ENCODE results near the gene TSHB.

Gene TSHB

DNA sequence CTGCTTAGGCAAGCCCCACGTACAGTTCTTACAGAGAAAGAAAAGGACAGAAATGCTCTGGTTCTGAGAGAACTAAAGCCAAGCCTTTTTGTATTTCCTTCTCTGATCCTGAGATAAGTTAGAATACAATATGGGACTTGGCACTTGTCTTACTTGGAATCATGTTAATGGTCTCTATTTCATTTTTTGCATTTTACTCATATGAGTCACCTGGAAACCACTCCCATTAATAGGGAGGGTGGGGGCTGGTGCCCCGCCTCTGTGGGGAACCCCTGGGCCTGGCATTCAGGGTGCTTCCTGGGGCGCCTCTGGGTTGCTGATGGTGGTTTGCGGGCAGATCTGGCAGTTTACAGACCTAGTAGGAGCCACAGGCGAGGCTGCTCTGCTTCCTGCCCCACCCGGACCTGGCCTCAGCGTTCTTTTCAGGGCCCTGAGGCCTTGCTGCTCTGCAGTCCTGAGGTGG, 32.9 kb downstream of the TSHB start:
- Histone ChIP-seq H3K27ac (ENCODE audit: low read length) (no peak overlapping the region), H3K9ac (ENCODE audit: low read depth, low read length) (no peak overlapping the region), H3K4me3 (ENCODE audit: low read length) (no peak overlapping the region), H3K27me3 (ENCODE audit: insufficient read depth, low read length) (no peaks in the 10 kb centered on the region), H3K9me3 (ENCODE audit: insufficient read depth, low read depth, low read length) (no peaks in the 10 kb centered on the region), H3K4me1 (ENCODE audit: insufficient read depth, low read length) (no peaks in the 10 kb centered on the region), H3K36me3 (ENCODE audit: insufficient read depth, low read depth, low read length) (no peaks in the 10 kb centered on the region)

DNA sequence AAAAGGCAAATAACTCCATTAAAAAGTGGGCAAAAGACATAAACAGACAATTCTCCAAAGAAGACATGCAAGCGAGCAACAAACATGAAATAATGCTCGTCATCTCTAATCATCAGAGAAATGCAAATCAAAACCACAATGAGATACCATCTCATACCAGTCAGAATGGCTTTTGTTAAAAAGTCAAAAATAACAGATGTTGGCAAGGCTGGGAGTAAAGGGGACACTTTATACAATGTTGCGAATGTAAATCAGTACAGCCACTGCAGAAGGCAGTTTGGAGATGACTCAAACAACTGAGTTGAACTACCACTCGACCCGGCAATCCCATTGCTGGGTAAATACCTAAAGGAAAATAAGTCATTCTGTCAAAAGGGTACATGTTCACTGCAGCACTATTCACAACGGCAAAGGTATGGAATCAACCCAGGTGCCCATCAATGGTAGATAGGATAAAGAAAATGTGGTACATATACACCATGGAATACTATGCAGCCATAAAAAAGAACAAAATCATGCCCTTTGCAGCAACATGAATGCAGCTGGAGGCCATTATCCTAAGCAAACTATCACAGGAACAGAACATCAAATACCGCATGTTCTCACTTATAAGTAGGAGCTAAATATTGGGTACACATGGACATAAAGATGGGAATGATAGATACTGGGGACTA, 33.7 kb downstream of the TSHB start:
- Histone ChIP-seq H3K36me3 (ENCODE audit: insufficient read depth, low read depth, low read length) (no peaks in the 10 kb centered on the region), H3K4me3 (ENCODE audit: low read length) (no peak overlapping the region), H3K9ac (ENCODE audit: low read depth, low read length) (no peak overlapping the region), H3K4me1 (ENCODE audit: insufficient read depth, low read length) (no peaks in the 10 kb centered on the region), H3K9me3 (ENCODE audit: insufficient read depth, low read depth, low read length) (no peaks in the 10 kb centered on the region), H3K27ac (ENCODE audit: low read length) (no peak overlapping the region), H3K27me3 (ENCODE audit: insufficient read depth, low read length) (no peaks in the 10 kb centered on the region)

DNA sequence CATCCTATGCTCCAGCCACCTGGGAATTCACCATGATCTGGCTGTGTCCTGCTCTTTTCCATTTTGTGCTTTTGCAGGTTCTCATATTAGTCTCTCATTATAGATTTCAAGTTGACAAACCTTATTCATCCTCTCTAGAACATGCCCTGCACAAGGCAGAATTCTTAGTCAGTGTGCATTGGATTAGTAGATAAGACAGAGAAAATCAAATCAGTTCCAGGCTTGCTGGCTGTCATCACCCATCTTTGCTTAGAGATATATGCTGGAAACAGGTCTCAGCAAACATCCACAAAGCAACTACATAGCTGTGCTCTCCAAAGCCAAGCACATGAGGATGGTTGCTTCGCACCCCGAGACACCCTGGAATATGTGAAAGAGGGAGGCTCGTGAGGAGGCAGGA, 34.8 kb downstream of the TSHB start:
- Histone ChIP-seq H3K27ac (ENCODE audit: low read length) (no peak overlapping the region), H3K9ac (ENCODE audit: low read depth, low read length) (no peak overlapping the region), H3K27me3 (ENCODE audit: insufficient read depth, low read length) (no peaks in the 10 kb centered on the region), H3K4me1 (ENCODE audit: insufficient read depth, low read length) (no peaks in the 10 kb centered on the region), H3K9me3 (ENCODE audit: insufficient read depth, low read depth, low read length) (no peaks in the 10 kb centered on the region), H3K4me3 (ENCODE audit: low read length) (no peak overlapping the region), H3K36me3 (ENCODE audit: insufficient read depth, low read depth, low read length) (no peaks in the 10 kb centered on the region)

DNA sequence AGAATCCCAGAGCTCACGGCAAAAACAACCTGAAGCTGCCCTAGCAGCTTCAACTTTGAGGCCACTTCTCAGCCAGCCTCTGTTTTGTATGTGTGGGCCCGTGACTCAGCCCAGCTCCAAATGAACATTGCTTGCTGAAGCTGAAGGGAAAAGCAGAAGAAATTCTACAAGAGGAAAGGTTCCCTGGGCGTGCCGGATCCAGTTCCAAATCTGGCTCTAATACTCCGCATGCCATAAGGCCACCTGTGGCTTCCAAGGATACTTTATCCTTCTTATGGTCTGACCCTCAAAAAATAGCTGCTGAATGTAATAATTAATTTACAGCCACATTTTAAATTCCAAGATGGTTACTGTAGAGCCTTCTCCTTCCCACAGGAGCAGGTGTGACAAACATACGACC, 35.4 kb downstream of the TSHB start:
- Histone ChIP-seq H3K27ac (ENCODE audit: low read length) (no peak overlapping the region), H3K27me3 (ENCODE audit: insufficient read depth, low read length) (no peaks in the 10 kb centered on the region), H3K9me3 (ENCODE audit: insufficient read depth, low read depth, low read length) (no peaks in the 10 kb centered on the region), H3K4me1 (ENCODE audit: insufficient read depth, low read length) (no peaks in the 10 kb centered on the region), H3K9ac (ENCODE audit: low read depth, low read length) (no peak overlapping the region), H3K4me3 (ENCODE audit: low read length) (no peak overlapping the region), H3K36me3 (ENCODE audit: insufficient read depth, low read depth, low read length) (no peaks in the 10 kb centered on the region)

DNA sequence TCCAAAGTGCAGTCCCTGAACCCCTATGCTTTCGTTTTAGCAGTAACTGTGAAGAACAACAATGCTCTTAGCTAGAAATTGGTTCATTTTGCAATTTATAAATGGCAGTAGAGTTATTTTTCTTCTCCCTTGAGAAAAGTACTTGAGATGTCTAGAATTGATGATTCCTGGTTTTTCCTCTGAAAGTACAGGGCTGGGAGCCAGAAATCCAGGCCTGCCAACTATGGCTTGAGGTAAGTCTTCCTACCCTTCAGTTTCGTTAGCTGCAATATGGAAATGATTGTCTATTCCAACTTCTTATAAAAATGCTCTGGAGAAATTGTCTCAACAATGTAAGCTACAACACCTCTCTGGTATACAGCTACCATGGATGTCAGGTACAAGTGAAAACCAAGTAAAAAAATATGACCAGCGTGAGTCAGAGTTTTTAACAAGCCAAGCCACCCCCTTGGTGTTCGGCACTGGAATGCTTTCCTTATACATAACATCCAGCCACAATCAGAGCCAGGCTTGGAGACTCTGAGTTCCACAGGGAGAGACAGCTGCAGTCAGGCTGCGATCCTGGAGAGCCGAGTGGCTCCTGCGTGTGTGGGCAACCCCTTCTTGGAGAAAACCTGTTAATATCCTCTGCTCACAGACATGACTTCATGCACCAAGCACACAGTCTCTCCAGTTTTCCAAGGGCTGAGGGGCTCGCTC, 37.7 kb downstream of the TSHB start:
- H3K27ac ChIP-seq (ENCODE audit: low read length) = no peak overlapping the region
- no peaks in the 10 kb centered on the region for H3K36me3 ChIP-seq (ENCODE audit: insufficient read depth, low read depth, low read length)
- no peak overlapping the region for H3K9ac ChIP-seq (ENCODE audit: low read depth, low read length)
- H3K4me3 ChIP-seq (ENCODE audit: low read length) = no peak overlapping the region
- no peaks in the 10 kb centered on the region for H3K9me3 ChIP-seq (ENCODE audit: insufficient read depth, low read depth, low read length)
- H3K27me3 ChIP-seq (ENCODE audit: insufficient read depth, low read length) = no peaks in the 10 kb centered on the region
- no peaks in the 10 kb centered on the region; the same call in 1 of the 2 replicates for H3K4me1 ChIP-seq (ENCODE audit: insufficient read depth, low read length)

DNA sequence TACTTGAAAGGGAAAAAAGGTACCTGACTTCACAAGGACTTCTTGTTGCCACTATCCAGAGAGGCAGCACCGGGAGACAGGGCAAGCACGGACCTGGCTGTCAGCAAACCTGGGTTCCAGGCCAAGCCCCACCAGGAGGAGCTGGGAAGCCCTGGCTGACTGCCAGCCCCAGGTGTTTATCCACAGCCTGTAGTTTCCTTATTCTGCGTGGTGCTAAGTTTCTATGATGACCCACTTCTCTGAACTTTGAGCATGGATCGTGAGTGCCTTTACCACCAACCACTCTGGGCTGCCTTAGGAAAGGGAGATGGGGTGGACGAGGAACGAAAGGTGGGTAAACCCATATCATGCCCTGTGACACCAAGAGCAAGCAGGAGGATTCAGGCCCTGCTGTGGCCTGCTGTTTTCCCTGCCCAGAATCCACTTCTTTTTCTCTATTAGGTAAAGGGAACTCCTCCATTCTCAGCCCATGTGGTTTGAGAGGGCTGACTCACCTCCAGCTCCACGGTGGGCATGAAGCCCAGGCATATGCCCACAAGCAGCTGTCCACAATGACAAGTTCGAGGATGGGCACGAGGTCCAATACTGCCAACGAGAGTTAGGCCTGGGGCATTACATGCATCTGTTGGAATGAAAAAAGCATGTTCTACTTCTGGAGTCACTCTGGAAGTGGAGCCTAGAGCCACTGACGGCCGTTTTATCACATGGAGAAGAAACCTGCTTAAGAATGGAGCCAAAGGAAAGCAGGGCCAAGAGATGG, 39.4 kb downstream of the TSHB start:
- Histone ChIP-seq H3K4me1 (ENCODE audit: insufficient read depth, low read length) (no peaks in the 10 kb centered on the region; the same call in 1 of the 2 replicates), H3K27me3 (ENCODE audit: insufficient read depth, low read length) (no peaks in the 10 kb centered on the region), H3K27ac (ENCODE audit: low read length) (no peak overlapping the region), H3K9me3 (ENCODE audit: insufficient read depth, low read depth, low read length) (no peaks in the 10 kb centered on the region), H3K9ac (ENCODE audit: low read depth, low read length) (no peak overlapping the region), H3K36me3 (ENCODE audit: insufficient read depth, low read depth, low read length) (no peaks in the 10 kb centered on the region), H3K4me3 (ENCODE audit: low read length) (no peak overlapping the region)

DNA sequence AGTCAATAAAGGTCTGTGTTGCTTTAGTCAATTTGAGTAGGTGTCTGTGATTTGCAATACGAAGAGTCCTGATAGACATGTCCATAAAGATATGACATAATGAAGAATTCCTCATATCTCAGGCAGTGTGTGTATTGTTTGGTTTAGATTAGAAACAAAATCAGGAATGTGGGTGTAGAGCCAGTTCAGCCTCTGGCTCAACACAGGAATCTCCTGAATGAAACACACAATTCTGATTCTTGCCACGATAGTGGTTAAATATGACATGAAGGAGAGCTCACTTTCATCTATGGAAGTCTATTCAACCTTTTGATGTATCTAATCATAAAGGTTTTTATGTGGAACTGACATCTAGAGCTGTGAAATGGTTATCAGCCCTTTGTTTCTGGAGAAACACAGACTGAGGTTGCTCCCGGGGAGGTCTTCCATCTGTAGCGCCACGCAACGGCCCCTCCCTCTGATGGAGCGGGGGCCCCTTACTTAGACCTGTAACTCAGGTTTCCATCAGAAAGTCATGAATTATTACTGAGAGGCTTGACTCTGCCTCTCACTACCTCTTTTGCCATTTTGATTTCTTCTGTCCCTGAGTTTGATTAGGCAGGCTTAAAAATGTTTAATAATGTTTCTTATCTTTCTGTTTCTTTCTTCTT, 40.2 kb downstream of the TSHB start:
- Histone ChIP-seq H3K36me3 (ENCODE audit: insufficient read depth, low read depth, low read length) (no peaks in the 10 kb centered on the region), H3K27me3 (ENCODE audit: insufficient read depth, low read length) (no peaks in the 10 kb centered on the region), H3K9ac (ENCODE audit: low read depth, low read length) (no peak overlapping the region), H3K9me3 (ENCODE audit: insufficient read depth, low read depth, low read length) (no peaks in the 10 kb centered on the region), H3K4me1 (ENCODE audit: insufficient read depth, low read length) (no peaks in the 10 kb centered on the region; the same call in 1 of the 2 replicates), H3K27ac (ENCODE audit: low read length) (no peak overlapping the region), H3K4me3 (ENCODE audit: low read length) (no peak overlapping the region)

DNA sequence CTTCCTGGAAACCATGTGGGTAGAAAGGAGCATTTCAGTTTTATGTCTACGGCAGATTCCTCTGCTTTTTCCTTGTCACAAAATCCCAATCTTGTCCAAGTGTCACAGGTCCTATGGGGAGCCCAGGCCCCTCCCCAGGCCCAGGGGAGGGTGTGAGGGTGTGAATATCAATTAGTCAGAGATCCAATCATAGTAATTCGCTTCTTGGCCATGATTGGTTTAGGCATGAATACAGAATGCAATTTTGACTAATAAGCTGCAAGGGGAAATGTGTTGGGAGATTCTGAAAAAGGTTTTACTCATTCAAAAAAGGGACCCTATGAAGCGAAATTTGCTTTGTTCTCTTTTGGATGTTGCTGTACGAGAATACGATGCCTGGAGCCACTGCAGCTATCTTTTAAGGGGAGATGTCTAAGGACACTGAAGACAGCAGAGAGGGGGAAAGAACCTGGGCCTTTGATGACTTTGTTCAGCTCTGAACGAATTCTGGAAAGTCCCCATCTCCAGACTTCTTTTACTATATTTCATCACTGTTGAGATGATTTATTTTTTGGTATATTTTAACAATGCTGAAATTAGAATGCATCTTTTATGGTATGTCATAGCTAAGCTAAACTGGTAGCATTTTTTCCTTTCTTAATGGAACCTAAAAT, 41.5 kb downstream of the TSHB start:
- no peak overlapping the region for H3K27ac ChIP-seq (ENCODE audit: low read length)
- H3K4me1 ChIP-seq (ENCODE audit: insufficient read depth, low read length) = no peaks in the 10 kb centered on the region; the same call in 1 of the 2 replicates
- no peaks in the 10 kb centered on the region for H3K36me3 ChIP-seq (ENCODE audit: insufficient read depth, low read depth, low read length)
- no peaks in the 10 kb centered on the region for H3K9me3 ChIP-seq (ENCODE audit: insufficient read depth, low read depth, low read length)
- H3K9ac ChIP-seq (ENCODE audit: low read depth, low read length) = no peak overlapping the region
- H3K27me3 ChIP-seq (ENCODE audit: insufficient read depth, low read length) = no peaks in the 10 kb centered on the region
- no peak overlapping the region for H3K4me3 ChIP-seq (ENCODE audit: low read length)

DNA sequence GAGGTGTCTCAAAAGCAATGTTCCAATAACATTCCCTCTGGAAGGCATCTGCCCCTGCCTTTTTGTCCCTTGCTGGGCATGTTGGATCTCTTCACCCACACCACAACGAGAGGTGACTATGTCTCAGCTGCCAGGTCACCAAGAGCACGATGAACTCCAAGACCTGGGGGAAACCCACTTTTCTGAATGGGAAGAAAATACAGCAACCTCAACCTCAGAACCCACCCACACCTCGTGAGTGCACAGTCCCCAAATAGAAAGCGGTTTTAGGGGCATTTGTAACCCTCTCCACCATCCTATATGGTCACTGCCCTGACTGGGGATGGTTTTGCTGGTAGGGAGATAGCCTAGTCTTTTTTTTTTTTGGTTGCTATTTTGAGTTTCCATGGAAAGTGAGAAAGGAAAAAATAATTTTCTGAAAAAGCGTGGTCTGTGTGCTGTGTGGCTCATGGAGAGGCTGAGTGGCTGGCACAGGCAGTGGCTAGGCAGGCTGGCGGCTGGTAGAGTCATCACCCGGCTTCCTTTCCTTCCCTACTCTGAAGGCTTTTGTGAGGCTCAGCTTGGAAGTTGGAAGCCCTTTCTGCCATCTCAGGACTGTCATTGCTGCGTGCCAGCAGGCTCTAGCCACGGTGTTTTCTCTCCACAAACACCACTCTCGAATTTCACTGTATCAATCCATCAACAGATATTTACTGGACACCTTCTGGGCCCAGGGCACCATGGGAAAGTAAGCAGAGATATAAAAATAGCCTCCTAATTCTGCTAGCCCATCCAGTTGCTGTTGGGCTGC, 43.9 kb downstream of the TSHB start:
- Histone ChIP-seq H3K9ac (ENCODE audit: low read depth, low read length) (no peak overlapping the region), H3K4me3 (ENCODE audit: low read length) (no peak overlapping the region), H3K9me3 (ENCODE audit: insufficient read depth, low read depth, low read length) (no peaks in the 10 kb centered on the region), H3K27me3 (ENCODE audit: insufficient read depth, low read length) (no peaks in the 10 kb centered on the region), H3K27ac (ENCODE audit: low read length) (no peak overlapping the region), H3K4me1 (ENCODE audit: insufficient read depth, low read length) (no peaks in the 10 kb centered on the region; the same call in 1 of the 2 replicates), H3K36me3 (ENCODE audit: insufficient read depth, low read depth, low read length) (no peaks in the 10 kb centered on the region)

DNA sequence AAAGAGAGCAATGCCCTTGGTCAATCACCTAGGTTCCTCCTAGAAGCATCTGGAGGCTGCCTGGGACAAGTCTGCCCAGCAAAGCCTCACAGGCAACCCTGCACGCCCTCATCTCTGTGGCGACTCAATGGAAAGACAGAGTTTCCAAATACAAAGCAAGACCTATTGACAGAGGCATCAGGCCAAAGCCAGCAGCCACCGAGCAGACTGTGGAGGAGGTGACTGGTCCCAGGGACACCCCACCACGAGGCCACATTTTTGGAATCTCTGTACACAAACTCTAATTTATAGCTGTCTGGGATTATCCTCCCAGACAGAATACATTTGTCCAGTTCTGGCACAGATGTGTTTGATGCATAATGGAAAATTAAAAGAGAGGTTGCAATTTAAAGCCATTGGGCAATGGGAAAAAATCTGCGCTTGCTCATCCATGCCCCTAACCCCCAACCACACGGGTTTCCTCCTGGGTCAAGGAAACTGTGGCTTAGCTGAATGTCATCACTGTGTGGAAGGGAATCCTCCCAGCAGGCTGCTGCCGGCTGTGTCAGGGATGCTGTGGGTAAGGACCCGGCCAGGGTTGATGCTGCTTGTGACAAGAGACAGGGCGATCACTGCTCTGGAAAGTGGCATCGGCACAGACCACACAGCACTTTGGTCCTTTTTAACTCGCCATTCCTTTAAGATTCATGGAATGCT, 45.4 kb downstream of the TSHB start:
- Histone ChIP-seq H3K4me3 (ENCODE audit: low read length) (no peak overlapping the region), H3K4me1 (ENCODE audit: insufficient read depth, low read length) (no peaks in the 10 kb centered on the region; the same call in 1 of the 2 replicates)

More for the DNA sequence above, 45.4 kb downstream of the TSHB start:
- no peaks in the 10 kb centered on the region for H3K27me3 ChIP-seq (ENCODE audit: insufficient read depth, low read length)
- H3K36me3 ChIP-seq (ENCODE audit: insufficient read depth, low read depth, low read length) = no peaks in the 10 kb centered on the region
- H3K27ac ChIP-seq (ENCODE audit: low read length) = no peak overlapping the region
- H3K9me3 ChIP-seq (ENCODE audit: insufficient read depth, low read depth, low read length) = no peaks in the 10 kb centered on the region
- H3K9ac ChIP-seq (ENCODE audit: low read depth, low read length) = no peak overlapping the region

All from iPS-20b (cell line).